Regular cardiac myocyte (primary cell): ENCODE measurements around the gene ZEB2. TPM values are rescaled to one million over a fixed set of nuclear protein-coding genes. Genes with fewer than 3 reads are reported as not detected.

Source experiments
- total RNA-seq: library from RNA; depleted of rRNA; stranded (reverse); fragments of >200 nt; gene quantifications from 2 replicates; pipeline ENCODE4 v1.2.3, GENCODE V29; 2014

The ZEB2 gene
- total RNA-seq: 45.4 and 57.2 TPM in 2 replicates

GRCh38 chr2:144519934-144520731 is at the start of gene ZEB2:
Gene ZEB2, minus strand, starts transcription at chr2:144520119. Its CDS starts 2,769 bp downstream, at chr2:144517350.

